G401 (cell line): Measurements from ENCODE around the gene MEMO1. TPM values are rescaled to one million over a fixed set of nuclear protein-coding genes. Genes with fewer than 3 reads are reported as not detected.
A peak's percentile ranks its signal among the peaks of the same experiment; 100 is the strongest.
"Not testable (repeated sequence)": the region's sequence is repeated elsewhere in the genome, so short reads cannot be mapped to it uniquely, and the experiment has no call there.

Source experiments
- DNase-seq: peaks from one replicate; pipeline ENCODE4 v3.0.0-alpha.2; 2015; ENCODE audit warnings: low spot score
- in situ Hi-C: cut with HindIII; loops from 2 replicates; pipeline ENCODE4 v1.10.0; 2016; ENCODE audit warnings: low sequenced_read_pairs, mixed read lengths
- total RNA-seq: library from RNA; depleted of rRNA; stranded (reverse); fragments of >200 nt; shearing (Covaris generic); gene quantifications from 2 replicates; pipeline ENCODE4 v1.2.3, GENCODE V29; 2014; rRNA removed

The MEMO1 gene
- total RNA-seq = 83.6 and 102 TPM in 2 replicates

GRCh38 chr2:32010670-32011484 lies at the start of gene MEMO1:
TSS of gene MEMO1 (minus strand) at chr2:32011008. CDS start at chr2:32010247, 761 bp downstream.
- peak; percentile 89 for DNase-seq
- in situ Hi-C loops = no loop called here

GRCh38 chr2:32060266-32060665 lies 49.5 kb upstream of the MEMO1 start:
- DNase-seq = no peak
- in situ Hi-C loops = no loop called here

- in situ Hi-C loops = no loop called here
- no peak for DNase-seq
These were observed 47.3 kb upstream of the MEMO1 start for GRCh38 chr2:32058130-32058529.

- in situ Hi-C loops, DNase-seq: not testable (repeated sequence)
These were observed 43.8 kb upstream of the MEMO1 start for GRCh38 chr2:32054583-32054982.

GRCh38 chr2:32051836-32052439 lies 41.1 kb upstream of the MEMO1 start:
- in situ Hi-C loops = no loop called here
- DNase-seq = no peak

- in situ Hi-C loops = no loop called here
- DNase-seq = no peak
These were observed 32.8 kb upstream of the MEMO1 start for GRCh38 chr2:32043561-32043960.

- in situ Hi-C loops = no loop called here
- DNase-seq = peak; percentile 94
These were observed 28.8 kb upstream of the MEMO1 start, which contains the start of gene DPY30 for GRCh38 chr2:32039447-32040219. TSS of gene DPY30 (minus strand) at chr2:32039805. CDS start at chr2:32039456, 349 bp downstream.

GRCh38 chr2:32034198-32034887 lies 23.5 kb upstream of the MEMO1 start:
- in situ Hi-C loops, DNase-seq: not testable (repeated sequence)

- DNase-seq = not testable (repeated sequence)
These were observed 8.1 kb upstream of the MEMO1 start for GRCh38 chr2:32018789-32019482.

GRCh38 chr2:32012872-32013271 lies 2.1 kb upstream of the MEMO1 start:
- in situ Hi-C loops = no loop called here
- DNase-seq = no peak

More at GRCh38 chr2:32018789-32019482, 8.1 kb upstream of the MEMO1 start:
- in situ Hi-C loops = not testable (repeated sequence)

GRCh38 chr2:32011485-32011960 lies 715 bp upstream of the MEMO1 start:
- in situ Hi-C loops = no loop called here
- DNase-seq = no peak

GRCh38 chr2:32010280-32010669 lies 533 bp downstream of the MEMO1 start:
- in situ Hi-C loops = not testable (repeated sequence)

GRCh38 chr2:32009516-32010256 lies 1.1 kb downstream of the MEMO1 start:
- peak; percentile 32 for DNase-seq
- in situ Hi-C loops = no loop called here

More at GRCh38 chr2:32010280-32010669, 533 bp downstream of the MEMO1 start:
- peak; percentile 17 for DNase-seq

GRCh38 chr2:32008805-32009515 lies 1.8 kb downstream of the MEMO1 start:
- in situ Hi-C loops = no loop called here
- peak; percentile 34 for DNase-seq

GRCh38 chr2:32007121-32007391 lies 3.8 kb downstream of the MEMO1 start:
- DNase-seq = no peak
- in situ Hi-C loops = no loop called here

GRCh38 chr2:32005371-32005976 lies 5.3 kb downstream of the MEMO1 start:
- DNase-seq = no peak
- in situ Hi-C loops = no loop called here

- in situ Hi-C loops = no loop called here
These were observed 7.0 kb downstream of the MEMO1 start for GRCh38 chr2:32003791-32004190.

More at GRCh38 chr2:32003791-32004190, 7.0 kb downstream of the MEMO1 start:
- DNase-seq = no peak
